TTC549 (cell line): ENCODE data around the gene ARHGAP44.
A peak's percentile ranks its signal among the peaks of the same experiment; 100 is the strongest.

ENCODE experiments used
- FAIRE-seq: peaks from 2 replicates; lab custom pipeline; 2012; peaks lifted over from hg19 to GRCh38; lab: Jason Lieb, UNC

Gene ARHGAP44

DNA sequence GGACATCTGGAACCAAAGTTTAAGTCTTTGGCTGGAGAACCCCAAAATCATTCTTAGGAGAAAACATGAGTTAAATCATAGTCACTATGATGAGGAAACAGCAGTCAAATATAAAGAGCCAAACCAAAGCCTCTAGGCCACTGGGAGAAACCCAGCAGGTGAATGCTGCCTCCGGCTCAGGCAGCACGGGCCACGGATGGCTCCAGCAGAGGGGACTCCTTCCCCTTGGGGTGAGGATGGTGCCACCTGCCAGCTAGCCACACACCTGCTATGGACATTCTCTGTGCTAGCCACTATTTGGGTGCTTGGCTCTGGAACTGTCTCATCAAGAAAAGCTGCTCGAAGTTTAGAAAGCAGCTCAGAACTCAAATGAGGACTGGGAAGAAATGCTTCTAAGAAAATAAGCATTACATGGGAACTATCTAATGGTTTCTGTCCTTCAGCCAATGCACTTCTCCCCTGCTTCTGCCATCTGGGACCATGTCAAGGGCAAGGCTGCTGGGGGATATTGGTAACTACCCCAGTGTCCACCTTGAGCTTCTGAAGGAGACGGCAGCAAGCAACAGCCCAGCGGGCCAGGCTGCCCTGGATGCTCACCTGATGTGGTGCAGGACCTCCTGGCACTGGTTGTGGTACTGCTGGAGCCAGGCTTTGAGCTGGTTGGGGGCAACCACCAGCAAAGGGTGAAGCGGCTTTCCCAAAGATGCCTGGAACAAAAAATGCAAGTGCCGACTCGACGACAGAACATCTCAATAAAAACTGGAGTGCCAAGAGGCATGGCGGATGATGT, 206.0 kb downstream of the ARHGAP44 start:
- FAIRE-seq = no peak

GRCh38 chr17:12995896-12996295, 206.6 kb downstream of the ARHGAP44 start:
- FAIRE-seq = no peak

- no peak for FAIRE-seq
These were observed 207.1 kb downstream of the ARHGAP44 start for GRCh38 chr17:12996357-12996756.

DNA sequence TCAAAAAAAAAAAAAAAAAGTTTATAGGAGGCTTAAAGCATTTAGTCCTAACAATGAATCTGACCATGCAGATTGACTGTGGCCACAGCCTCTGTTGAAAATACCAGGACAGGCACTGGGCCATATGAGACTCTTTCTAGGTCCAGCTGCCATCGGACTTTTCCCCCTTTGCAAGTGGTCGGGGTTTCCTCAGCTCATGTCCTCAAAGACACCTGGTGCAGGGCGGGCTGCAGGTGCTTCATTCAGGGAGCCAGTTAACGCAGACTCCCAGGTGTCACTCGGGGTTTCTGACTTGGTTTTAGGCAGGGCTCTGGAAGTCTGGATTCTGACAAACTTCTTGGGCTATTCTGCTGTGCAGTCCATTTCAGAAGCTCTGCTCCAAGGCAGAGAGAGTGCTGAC, 207.6 kb downstream of the ARHGAP44 start:
- no peak for FAIRE-seq

- no peak for FAIRE-seq
These were observed 209.2 kb downstream of the ARHGAP44 start for GRCh38 chr17:12998461-12998860.

DNA sequence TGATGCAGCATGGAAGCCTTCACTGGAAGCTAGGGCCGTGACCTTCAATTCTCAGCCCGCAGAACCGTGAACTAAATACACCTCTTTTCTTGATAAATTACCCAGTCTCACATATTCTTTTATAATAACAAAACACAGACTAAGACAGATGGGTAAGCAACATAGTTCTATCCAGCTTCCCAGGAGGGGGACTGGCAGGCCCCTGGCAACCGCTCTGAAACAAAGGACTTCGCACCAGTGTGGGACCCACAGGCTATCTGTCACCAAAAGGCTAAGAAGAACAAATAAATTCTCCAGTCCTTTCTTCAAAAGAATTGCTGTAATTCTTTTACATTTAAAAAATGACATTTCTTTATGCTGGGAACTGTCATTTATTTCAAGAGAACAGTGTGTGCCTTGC, 209.6 kb downstream of the ARHGAP44 start:
- FAIRE-seq = no peak

DNA sequence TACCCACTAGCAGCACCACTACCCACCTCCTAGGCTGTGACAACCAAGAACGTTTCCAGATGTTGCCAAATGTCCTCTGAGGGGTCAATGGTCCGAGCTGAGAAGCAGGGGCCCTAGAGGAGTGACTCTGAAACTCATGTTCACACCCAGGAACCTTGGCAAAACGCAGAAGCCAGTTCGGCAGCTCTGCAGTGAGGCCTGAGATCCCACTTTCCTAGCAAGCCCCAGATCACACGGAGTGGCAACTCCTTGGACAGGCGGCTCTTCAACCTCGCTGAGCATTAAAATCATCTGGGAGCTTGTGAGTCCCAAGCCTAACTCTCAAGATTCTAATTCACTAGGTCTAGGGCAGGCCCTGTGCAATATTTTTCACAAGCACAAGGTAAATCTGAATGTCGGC, 211.3 kb downstream of the ARHGAP44 start:
- no peak for FAIRE-seq

DNA sequence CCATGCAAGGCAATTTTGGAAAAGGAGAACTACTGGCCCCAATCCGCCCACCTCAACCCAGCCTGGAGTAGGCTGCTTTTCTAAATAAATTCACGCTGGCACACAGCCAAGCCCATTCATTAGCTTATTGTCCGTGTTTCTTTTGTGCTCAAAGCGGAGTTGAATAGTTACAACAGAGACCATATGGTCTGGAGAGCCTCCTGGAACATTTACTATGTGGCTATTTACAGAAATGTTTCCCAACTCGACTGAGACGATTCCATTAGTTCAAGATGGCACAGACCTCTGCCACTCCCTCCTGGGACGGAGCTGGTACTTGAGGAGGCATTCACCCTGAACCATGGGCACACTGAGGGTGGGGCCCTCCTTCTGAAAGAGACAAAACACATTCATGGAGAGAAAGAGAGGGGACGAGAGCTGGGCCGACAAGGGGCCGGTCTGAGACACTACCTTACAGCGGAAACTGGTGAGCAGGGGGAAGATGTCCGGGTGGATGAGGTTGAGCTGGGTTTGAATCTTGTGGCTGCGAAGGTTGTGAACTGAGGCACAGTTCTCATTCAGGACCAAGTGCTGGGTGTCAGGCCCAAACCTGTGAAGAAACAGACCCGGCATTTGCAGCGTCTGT, 212.8 kb downstream of the ARHGAP44 start:
- no peak for FAIRE-seq

DNA sequence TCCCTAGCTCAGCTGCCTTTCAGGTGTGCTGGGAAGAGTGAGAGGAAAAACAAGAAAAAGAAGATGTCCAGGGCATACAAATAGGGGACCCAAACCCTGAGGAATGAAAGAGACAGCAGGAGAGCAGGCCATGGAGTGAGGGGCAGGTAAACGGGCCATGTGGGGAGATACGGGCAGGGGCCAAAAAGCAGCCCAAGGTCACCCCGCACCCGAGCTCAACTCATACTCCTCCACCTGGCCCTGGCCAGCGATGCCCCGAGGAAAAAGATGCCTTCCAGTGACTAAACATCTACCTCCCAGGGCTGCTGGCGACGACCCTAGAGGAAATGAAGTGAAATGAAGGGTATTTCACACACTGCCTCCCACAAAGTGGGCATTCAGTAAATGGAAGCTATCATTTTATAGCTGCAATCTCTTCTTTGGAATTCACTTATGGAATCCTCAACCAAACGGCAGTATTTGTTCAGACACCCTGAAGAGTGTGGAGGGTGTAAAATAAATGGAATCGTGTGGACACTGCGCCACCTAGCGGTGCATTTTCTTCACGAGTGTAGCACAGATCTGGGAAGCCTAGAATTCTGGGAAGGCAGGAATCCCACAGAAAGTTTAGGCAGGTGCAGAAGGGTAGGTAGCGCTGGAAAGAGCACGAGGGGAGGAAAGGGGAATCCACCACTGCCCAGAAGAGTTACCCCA, 213.6 kb downstream of the ARHGAP44 start:
- FAIRE-seq = no peak

DNA sequence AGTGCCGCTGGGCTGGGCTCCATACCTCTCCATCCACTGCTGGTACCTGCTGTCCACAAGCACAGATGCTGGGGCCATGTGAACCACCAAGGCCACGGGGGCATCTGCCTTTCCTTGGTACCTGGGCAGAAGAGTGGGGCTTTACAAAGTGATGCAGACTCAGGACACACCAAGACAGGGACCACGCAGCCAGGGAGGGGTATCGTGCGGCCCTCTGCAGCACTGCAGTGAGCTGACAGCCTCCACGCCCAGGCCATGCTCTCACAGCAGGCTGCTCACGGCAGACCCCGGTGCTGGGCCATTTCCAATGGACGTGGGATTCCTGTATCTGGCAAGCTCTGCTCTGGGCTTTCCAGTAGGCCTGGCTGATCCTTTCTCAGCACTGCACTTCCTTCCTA, 214.2 kb downstream of the ARHGAP44 start:
- no peak for FAIRE-seq

- FAIRE-seq = no peak
These were observed 214.6 kb downstream of the ARHGAP44 start for GRCh38 chr17:13003927-13004326.

DNA sequence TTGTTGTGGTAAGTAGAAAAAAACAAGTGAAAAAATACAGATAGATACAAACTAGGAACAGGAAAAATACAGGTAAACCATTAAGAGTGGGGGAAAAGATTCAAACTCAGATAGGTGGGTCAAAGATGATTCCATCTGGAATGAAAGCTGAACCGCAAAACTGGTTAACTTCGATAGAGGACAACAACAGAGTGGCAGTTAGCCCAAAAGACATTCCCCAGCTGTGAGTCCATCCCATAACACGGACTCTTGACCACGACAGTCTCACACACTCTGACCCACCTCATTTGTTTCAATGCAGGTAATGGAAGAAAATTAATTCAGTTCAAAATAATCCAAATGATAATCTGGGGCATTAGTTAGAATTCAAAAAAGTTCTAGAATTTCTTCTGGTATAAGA, 215.0 kb downstream of the ARHGAP44 start:
- FAIRE-seq = no peak

DNA sequence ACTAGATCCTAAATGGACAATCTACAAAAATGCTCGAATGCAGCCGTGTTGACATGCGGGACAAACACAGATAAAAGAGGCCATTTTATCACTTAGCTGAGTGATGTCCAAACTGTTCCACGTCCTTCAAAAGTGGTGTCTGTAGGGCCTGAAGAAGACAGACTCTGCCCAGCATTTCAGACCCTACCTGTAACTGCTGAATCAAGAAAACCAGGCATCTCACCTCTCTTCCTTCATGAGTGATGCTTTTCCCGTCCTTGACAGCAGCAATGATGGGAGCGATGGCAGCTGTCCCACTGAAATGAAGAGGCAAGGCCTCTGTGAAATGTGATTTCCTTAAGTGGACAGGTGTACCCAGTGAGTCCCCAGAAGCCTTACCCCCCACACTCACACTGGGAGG, 216.2 kb downstream of the ARHGAP44 start:
- no peak for FAIRE-seq

DNA sequence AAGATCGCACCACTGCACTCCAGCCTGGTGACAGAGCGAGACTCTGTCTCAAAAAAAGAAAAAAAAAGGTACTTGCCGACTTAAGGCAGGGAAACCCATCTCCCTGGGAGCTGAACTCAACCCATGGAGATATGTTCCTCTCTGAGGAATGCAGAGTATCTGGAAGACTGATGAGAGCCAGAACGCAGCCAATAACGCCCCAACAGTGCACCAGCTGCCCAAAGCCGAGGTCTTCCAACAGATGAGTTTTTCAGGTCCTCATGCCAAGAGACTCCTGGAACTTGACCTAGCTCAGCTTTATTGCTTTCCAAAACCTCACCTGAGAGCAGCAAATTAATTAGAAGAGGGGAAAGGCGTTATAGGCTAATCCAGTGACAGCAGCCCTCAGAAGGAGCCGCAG, 219.2 kb downstream of the ARHGAP44 start:
- FAIRE-seq = no peak

GRCh38 chr17:13010959-13011358, 221.7 kb downstream of the ARHGAP44 start:
- no peak for FAIRE-seq

- FAIRE-seq = no peak
These were observed 225.5 kb downstream of the ARHGAP44 start for GRCh38 chr17:13014801-13015200.

GRCh38 chr17:13016881-13017654, 227.8 kb downstream of the ARHGAP44 start:
- no peak for FAIRE-seq

DNA sequence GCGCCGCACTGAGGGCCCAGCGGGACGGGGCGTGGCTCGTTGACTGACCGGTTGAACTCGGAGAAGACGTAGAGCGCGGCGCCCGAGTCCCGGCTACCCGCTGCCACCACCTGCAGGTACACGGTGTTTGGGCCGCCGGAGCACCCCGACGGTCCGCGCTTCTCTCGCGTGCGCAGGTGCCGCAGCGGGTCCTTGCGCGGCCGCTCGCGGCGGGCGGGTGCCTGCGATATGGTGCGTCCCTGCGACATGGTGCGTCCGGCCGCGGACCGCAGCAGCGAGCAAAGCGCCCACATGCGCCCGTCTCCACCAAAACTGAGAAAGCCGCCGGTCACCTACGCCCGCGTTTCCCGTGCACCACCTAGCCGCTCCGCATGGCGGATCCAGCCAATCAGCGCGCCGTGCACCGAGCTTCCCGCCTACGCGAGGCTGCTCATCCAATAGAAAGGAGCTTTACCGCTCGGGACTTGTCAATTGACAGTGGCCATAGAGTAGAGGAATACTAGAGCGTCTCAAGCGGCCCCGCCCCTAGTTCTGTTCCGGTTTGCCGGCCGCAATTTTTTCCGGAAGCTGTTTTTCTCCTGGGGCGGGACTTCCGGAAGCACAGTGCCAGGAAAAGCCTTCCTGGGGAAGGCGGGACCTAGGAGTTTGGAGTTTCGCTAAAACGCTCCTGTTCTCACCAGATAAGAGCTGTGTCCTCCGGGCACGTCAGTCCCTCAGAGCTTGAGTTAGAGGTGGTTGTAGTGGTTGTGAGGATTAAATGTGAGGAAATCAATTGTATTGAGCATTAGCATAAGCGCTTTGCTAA, 228.6 kb downstream of the ARHGAP44 start, which contains the start of gene ELAC2:
Gene ELAC2, minus strand, starts transcription at position 373 of the 805 bp plus-strand sequence. Its CDS starts 80 bp downstream, at position 293.
- FAIRE-seq = peak; percentile 96

- no peak for FAIRE-seq
These were observed 234.7 kb downstream of the ARHGAP44 start for GRCh38 chr17:13024016-13024415.

- FAIRE-seq = no peak
These were observed 235.4 kb downstream of the ARHGAP44 start for GRCh38 chr17:13024526-13025257.

- no peak for FAIRE-seq
These were observed 235.9 kb downstream of the ARHGAP44 start for GRCh38 chr17:13025258-13025627.
